Measurements from ENCODE around the gene SCT. TPM values are rescaled to one million over a fixed set of nuclear protein-coding genes. Genes with fewer than 3 reads are reported as not detected.

Gene SCT
- total and polyA plus RNA-seq, 8 donors: 1.6 to 3.0 (median 2.5) TPM; not detected in 2

DNA sequence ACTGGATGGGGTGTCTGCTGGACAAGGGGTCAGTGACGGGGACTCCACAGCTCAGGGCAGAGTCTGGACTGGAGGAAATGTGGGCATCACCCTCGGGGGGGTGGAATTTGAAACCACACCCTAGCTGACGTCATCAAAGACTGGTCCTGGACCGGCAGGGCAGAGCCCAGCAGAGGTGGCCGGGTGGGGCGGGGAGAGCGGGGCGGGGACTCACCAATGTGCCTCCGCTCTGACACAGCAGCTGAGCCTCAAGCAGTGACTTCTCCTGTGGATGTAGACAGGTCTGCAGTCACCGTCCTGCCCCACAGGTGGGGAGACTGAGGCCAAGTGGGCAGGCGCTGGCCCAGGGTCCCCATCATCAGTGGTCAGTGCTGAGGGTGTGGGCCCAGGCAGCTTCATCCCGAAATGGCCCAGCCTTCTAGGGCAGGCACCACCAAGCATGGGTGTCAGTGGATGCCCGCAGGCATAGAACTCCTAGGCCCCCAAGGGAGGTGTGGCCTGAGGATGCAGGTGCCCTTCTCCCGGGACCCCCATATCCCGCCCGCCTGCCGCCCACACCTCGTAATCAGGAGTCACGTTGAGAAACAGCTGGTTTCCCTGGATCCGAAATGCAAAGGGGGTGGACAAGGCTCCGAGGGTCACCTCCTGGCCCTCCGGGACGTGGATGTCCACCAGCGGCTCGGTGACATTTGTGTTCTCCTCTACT lies 2.8 kb downstream of the SCT start:
- TF ChIP-seq, protein P1, sequence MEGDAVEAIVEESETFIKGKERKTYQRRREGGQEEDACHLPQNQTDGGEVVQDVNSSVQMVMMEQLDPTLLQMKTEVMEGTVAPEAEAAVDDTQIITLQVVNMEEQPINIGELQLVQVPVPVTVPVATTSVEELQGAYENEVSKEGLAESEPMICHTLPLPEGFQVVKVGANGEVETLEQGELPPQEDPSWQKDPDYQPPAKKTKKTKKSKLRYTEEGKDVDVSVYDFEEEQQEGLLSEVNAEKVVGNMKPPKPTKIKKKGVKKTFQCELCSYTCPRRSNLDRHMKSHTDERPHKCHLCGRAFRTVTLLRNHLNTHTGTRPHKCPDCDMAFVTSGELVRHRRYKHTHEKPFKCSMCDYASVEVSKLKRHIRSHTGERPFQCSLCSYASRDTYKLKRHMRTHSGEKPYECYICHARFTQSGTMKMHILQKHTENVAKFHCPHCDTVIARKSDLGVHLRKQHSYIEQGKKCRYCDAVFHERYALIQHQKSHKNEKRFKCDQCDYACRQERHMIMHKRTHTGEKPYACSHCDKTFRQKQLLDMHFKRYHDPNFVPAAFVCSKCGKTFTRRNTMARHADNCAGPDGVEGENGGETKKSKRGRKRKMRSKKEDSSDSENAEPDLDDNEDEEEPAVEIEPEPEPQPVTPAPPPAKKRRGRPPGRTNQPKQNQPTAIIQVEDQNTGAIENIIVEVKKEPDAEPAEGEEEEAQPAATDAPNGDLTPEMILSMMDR (IDR thresholded peaks at IDR 0.05): no peak
- no peaks in the 10 kb centered on the region for H3K36me3 ChIP-seq
- DNase-seq: no peak
- peaks cover 0 to 13% of the 10 kb centered on the region in 2 donors for H3K4me1 ChIP-seq
- peaks cover 14 to 46% of the 10 kb centered on the region in 2 donors for H3K27me3 ChIP-seq
- H3K27ac ChIP-seq: no peak overlapping the region
- no peak for ATAC-seq
- H3K4me3 ChIP-seq: no peak overlapping the region
- H3K9me3 ChIP-seq: no peaks in the 10 kb centered on the region
- intact Hi-C loops (cut with DNase I): no loop called here

DNA sequence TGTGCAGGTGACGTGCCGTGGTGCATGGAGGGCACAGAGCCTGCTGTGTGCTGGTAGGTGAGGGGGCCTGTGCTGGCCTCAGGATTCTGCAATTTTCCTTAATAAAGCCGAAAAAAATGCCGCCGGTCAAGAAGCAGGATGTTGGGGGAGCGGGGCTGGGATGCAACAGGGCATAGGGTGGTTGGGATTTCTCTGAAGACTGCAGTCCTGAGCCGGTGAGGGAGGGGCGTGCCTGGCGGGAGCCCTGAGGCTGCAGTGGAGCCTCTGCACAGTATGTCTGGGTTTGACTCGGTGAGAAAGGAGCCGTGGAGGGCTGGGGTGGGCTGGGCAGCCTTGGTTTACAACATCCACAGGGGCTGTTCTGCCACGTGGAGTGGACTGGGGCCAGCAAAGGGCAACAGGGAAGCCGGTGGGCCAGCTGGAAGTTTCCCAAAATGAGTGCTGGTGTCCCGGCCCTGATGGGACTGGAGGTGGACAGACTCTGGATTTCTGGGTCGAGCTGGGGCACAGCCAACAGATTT lies 3.6 kb downstream of the SCT start:
- no peaks in the 10 kb centered on the region for H3K36me3 ChIP-seq
- no peak for ATAC-seq
- intact Hi-C loops (cut with DNase I): no loop called here
- DNase-seq: no peak
- H3K4me1 ChIP-seq: peaks cover 0 to 13% of the 10 kb centered on the region in 2 donors
- H3K4me3 ChIP-seq: no peak overlapping the region
- no peak overlapping the region for H3K27ac ChIP-seq
- no peaks in the 10 kb centered on the region for H3K9me3 ChIP-seq
- TF ChIP-seq, protein P1 (IDR thresholded peaks at IDR 0.05): no peak
- H3K27me3 ChIP-seq: peaks cover 14 to 43% of the 10 kb centered on the region in 2 donors

DNA sequence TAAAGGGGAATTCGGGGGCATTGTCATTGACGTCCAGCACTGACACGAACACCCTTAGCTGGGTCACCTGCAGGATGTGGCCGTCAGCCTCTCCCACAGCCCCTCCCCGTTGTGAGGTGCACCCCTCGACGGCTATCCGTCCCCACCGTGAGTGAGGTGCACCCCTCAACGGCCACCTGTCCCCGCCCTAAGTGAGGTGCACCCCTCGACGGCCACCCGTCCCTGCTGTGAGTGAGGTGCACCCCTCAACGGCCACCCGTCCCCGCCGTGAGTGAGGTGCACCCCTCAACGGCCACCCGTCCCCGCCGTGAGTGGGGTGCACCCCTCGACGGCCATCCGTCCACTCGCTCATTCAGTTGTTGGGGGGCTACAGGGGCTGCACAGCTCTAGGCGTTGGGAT lies 5.1 kb downstream of the SCT start:
- no peak overlapping the region for H3K4me3 ChIP-seq
- no peak overlapping the region for H3K27ac ChIP-seq
- TF ChIP-seq, protein P1 (IDR thresholded peaks at IDR 0.05): no peak
- no peaks in the 10 kb centered on the region for H3K9me3 ChIP-seq
- ATAC-seq (no peak), DNase-seq (no peak)
- intact Hi-C loops (cut with DNase I): no loop called here
- H3K36me3 ChIP-seq: no peaks in the 10 kb centered on the region
- H3K4me1 ChIP-seq: peaks cover 0 to 19% of the 10 kb centered on the region in 2 donors
- peaks cover 14 to 29% of the 10 kb centered on the region in 2 donors for H3K27me3 ChIP-seq

DNA sequence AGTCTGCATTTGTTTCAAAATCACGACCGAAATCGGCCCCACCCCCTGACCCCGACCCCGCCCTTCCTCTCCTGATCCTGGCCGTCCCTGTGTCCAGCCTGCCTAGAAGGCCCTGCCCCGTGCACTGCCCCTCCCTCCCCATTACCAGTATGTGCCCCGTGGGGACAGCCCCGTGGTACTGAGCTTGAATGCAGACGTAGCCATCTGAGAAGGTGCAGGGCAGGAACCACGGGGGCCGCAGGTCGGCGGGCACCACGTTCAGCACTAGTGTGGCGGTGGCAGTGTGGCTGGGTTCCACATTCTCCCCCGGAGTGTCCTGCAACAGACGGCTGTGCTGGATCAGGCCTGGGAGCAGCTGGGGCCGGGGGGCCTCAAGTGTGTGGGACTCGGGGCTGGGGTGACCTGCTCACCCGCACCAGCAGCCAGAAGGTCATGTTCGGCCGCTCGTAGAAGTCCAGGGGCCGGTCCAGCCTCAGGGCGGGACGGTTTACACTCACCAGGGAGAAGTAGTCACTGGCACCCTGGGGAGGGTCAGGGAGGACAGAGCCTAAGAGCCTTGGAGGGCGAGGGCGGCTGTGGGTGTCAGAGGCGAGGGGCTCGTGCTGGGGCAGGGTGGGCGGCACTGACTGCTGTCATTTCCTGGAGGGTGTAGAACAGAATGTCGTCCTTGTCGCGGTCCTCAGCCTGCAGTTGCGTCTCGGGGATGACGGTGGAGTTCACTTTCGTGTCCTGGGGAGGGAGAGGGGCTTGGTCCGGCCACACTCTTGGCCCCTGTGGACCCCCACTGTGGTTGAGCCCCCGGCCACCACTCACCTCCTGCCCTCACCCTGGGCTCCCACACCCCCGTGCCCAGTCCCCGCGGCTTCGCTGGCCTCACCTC lies 5.8 kb downstream of the SCT start:
- Histone ChIP-seq H3K4me1 (peaks cover 0 to 24% of the 10 kb centered on the region in 2 donors), H3K36me3 (no peaks in the 10 kb centered on the region), H3K9me3 (no peaks in the 10 kb centered on the region), H3K4me3 (no peak overlapping the region), H3K27me3 (peaks cover 8 to 22% of the 10 kb centered on the region in 2 donors), H3K27ac (no peak overlapping the region)
- DNase-seq (peak in 1 of 4 donors; percentile 75), ATAC-seq (no peak)
- TF ChIP-seq, protein P1 (IDR thresholded peaks at IDR 0.05): no peak
- intact Hi-C loops (cut with DNase I): no loop called here

DNA sequence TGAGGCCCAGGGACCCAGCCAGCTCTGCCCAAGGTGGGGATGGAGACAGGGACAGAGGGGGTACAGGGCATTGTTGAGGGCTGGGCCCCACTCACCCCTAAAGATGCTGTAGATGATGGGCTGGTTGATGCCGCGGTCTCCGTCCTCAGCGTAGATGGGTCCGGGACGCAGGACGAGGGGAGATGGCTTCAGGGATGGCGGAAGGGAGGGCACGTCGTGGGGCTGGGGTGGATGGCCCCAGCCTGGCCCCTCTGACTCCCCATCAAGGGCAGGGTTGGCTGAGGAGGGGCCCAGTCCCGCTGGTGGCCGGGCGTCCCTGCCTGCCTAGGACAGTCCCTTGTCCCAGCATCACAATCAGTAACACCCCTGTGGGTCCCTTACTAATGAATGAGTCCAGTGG lies 6.8 kb downstream of the SCT start:
- Histone ChIP-seq H3K4me1 (peaks cover 0 to 29% of the 10 kb centered on the region in 2 donors), H3K27me3 (peaks cover 0 to 13% of the 10 kb centered on the region in 2 donors), H3K27ac (no peak overlapping the region), H3K9me3 (no peaks in the 10 kb centered on the region), H3K4me3 (no peak overlapping the region), H3K36me3 (peaks cover 0 to under 1% of the 10 kb centered on the region in 2 donors)
- DNase-seq (no peak), ATAC-seq (no peak)
- intact Hi-C loops (cut with DNase I): no loop called here
- TF ChIP-seq, protein P1 (IDR thresholded peaks at IDR 0.05): no peak

All from left lung (tissue), 10 donors.